DND-41 (cell line): ENCODE results near the gene TIGD7.

Source experiments
- CTCF ChIP-seq: IDR thresholded peaks from 2 replicates; pipeline ENCODE4 v1.5.1; 2012; ENCODE audit warnings: borderline replicate concordance, low read length, moderate library complexity, mild to moderate bottlenecking; ENCODE audit not compliant: poor library complexity, severe bottlenecking; ENCODE audit errors: extremely low read depth
- EZH2 ChIP-seq: IDR thresholded peaks from 3 replicates; pipeline ENCODE4 v1.6.1; 2012; ENCODE audit warnings: borderline replicate concordance, low read depth, mild to moderate bottlenecking, moderate library complexity, low read length, inconsistent platforms; ENCODE audit not compliant: severe bottlenecking

DNA sequence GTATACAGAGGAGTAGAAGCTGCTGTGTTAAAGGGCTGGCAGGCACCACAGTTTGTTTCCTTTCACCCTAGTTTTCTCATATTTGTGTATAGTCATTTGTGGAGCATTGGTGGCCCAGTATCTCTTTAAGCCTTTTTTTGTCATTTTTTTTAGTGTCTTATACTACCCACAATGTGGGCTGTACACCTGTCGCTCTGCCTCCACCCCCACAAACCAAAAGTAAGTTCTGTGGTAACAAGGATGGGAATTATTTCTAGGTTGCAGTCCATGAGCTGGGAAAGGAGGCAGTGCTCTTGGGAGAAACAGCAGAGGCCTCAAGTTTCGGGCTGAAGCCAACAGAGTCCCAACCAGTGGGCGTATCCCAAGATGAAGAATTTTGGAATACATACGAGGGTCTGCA, 6.3 kb upstream of the TIGD7 start:
- TF ChIP-seq CTCF: no peak
- TF ChIP-seq EZH2: no peak
